ENCODE results near the gene PALS2.

DNA sequence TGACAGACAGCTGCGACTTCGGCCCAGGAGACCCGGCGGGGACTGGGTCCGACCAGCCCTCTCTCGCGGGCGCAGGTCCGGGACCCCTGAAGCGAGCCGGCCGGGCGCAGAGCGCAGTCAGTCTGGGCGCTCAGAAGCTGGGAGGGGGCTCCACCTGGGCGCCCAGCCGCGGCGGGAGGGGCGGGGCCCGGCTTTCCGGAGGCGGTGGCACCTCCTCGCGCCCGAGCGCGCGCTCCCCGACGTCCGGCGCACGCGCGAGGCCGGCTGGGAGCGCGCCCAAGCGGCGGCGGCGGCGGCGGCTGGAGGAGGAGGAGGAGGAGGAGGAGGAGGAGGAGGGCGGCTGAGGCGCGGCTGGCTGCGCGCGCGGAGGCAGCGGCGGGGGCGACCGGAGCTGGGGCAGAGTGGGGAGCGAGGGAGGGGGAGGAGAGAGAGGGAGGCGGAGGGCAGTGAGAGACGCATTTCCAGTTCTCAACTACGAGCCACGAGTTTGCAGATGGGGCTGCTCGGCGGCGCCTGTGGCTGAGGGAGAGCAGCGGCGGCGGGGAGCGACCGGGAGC, at the start of gene PALS2:
- TF ChIP-seq CTCF (IDR thresholded peaks at IDR 0.05; ENCODE audit: low read depth, low read length) (no peak), POLR2A (IDR thresholded peaks at IDR 0.05; ENCODE audit: extremely low read depth, insufficient read length) (peak; percentile 43), MAX (IDR thresholded peaks at IDR 0.05; ENCODE audit: low read depth, low read length) (no peak)
